ENCODE measurements around the gene LCN15.
"Not testable (repeated sequence)": the region's sequence is repeated elsewhere in the genome, so short reads cannot be mapped to it uniquely, and the experiment has no call there.

The LCN15 gene

DNA sequence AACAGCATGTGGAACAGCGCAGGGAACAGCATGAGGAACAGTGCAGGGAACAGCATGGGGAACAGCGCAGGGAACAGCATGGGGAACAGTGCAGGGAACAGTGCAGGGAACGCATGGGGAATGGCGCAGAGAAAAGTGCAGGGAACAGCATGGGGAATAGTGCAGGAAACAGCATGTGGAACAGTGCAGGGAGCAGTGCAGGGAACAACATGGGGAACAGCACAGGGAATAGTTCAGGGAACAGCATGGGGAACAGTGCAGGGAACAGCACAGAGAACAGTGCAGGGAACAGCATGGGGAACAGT lies 8.2 kb downstream of the LCN15 start:
- Histone ChIP-seq H3K4me1 (peaks cover 14% of the 10 kb centered on the region), H3K9me3 (no peaks in the 10 kb centered on the region; the same call in 1 of the 2 replicates)
- TF ChIP-seq, protein P1, sequence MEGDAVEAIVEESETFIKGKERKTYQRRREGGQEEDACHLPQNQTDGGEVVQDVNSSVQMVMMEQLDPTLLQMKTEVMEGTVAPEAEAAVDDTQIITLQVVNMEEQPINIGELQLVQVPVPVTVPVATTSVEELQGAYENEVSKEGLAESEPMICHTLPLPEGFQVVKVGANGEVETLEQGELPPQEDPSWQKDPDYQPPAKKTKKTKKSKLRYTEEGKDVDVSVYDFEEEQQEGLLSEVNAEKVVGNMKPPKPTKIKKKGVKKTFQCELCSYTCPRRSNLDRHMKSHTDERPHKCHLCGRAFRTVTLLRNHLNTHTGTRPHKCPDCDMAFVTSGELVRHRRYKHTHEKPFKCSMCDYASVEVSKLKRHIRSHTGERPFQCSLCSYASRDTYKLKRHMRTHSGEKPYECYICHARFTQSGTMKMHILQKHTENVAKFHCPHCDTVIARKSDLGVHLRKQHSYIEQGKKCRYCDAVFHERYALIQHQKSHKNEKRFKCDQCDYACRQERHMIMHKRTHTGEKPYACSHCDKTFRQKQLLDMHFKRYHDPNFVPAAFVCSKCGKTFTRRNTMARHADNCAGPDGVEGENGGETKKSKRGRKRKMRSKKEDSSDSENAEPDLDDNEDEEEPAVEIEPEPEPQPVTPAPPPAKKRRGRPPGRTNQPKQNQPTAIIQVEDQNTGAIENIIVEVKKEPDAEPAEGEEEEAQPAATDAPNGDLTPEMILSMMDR (IDR thresholded peaks at IDR 0.05; ENCODE audit: low read depth, low read length): no peak

DNA sequence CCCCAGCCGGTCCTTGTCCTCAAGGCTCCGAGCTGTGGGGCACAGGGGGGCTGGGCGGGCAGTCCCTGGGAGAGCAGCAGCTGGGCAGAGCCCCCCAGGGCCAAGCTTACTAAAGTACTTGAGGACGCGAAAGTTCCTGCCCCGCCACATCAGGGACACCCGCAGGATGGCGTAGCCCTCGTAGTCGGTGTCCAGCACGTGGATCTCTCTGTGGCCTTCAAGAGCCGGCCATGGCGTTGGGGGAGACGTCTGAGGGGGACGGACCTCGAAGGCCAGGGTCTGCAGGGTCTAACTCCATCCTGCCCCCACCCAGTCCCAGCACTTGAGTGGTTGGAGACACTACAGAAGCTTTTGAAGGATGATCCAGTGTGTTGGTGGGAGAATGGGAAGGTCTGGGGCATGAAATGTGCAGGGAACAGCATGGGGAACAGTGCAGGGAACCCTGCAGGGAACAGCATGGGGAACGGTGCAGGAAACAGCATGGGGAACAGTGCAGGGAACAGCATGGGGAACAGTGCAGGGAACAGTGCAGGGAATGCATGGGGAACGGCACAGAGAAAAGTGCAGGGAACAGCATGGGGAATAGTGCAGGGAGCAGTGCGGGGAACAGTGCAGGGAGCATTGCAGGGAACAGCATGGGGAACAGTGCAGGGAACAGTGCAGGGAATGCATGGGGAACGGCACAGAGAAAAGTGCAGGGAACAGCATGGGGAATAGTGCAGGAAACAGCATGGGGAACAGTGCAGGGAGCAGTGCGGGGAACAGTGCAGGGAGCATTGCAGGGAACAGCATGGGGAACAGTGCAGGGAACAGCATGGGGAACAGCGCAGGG lies 8.8 kb downstream of the LCN15 start:
- not testable (repeated sequence) for H3K27me3 ChIP-seq; H3K4me1 ChIP-seq; H3K36me3 ChIP-seq; H3K9me3 ChIP-seq; H3K4me3 ChIP-seq (ENCODE audit: low read depth, low read length); DNase-seq

More for the DNA sequence above, 8.2 kb downstream of the LCN15 start:
- no peaks in the 10 kb centered on the region for H3K36me3 ChIP-seq
- no peak for DNase-seq
- H3K4me3 ChIP-seq (ENCODE audit: low read depth, low read length): no peak overlapping the region
- no peaks in the 10 kb centered on the region for H3K27me3 ChIP-seq

- no peak for DNase-seq
- Histone ChIP-seq H3K9me3 (no peaks in the 10 kb centered on the region; the same call in 1 of the 2 replicates), H3K36me3 (no peaks in the 10 kb centered on the region), H3K4me1 (peaks cover 2% of the 10 kb centered on the region; the same call in 1 of the 2 replicates), H3K27me3 (no peaks in the 10 kb centered on the region), H3K4me3 (ENCODE audit: low read depth, low read length) (no peak overlapping the region)
- TF ChIP-seq, protein P1 (IDR thresholded peaks at IDR 0.05; ENCODE audit: low read depth, low read length): no peak
Observed at GRCh38 chr9:136754626-136755301, 9.6 kb downstream of the LCN15 start.

DNA sequence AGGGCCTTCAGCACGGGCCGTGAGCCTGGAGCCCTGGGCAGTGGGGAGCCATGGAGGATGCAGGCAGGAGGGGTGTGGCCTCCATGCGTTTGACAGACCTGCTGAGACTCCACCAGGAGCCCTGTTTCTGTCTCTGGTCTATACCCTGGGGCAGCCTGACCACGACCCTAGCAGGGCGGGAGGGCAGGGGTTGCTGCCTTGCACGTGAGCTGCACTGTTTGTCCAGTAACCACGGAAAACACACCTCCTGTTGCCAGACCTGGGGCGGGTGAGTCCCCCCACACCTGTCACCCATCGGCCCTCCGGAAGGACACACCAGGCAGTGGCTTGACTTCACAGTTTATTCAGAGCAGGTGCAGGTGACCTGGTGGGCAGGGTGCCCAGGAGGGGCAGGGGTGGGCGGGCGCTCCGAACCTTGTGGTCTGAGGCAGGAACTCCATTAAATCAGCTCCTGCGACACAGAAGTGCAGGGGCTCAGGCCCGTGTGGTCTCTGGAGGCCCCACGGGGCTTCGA lies 10.2 kb downstream of the LCN15 start:
- DNase-seq: no peak
- H3K4me3 ChIP-seq (ENCODE audit: low read depth, low read length): no peak overlapping the region
- no peaks in the 10 kb centered on the region; the same call in 1 of the 2 replicates for H3K9me3 ChIP-seq
- TF ChIP-seq, protein P1 (IDR thresholded peaks at IDR 0.05; ENCODE audit: low read depth, low read length): no peak
- H3K4me1 ChIP-seq: 0 out of 2 replicates have a peak, but pooled peaks cover 2% of the 10 kb centered on the region
- no peaks in the 10 kb centered on the region for H3K36me3 ChIP-seq
- H3K27me3 ChIP-seq: no peaks in the 10 kb centered on the region

DNA sequence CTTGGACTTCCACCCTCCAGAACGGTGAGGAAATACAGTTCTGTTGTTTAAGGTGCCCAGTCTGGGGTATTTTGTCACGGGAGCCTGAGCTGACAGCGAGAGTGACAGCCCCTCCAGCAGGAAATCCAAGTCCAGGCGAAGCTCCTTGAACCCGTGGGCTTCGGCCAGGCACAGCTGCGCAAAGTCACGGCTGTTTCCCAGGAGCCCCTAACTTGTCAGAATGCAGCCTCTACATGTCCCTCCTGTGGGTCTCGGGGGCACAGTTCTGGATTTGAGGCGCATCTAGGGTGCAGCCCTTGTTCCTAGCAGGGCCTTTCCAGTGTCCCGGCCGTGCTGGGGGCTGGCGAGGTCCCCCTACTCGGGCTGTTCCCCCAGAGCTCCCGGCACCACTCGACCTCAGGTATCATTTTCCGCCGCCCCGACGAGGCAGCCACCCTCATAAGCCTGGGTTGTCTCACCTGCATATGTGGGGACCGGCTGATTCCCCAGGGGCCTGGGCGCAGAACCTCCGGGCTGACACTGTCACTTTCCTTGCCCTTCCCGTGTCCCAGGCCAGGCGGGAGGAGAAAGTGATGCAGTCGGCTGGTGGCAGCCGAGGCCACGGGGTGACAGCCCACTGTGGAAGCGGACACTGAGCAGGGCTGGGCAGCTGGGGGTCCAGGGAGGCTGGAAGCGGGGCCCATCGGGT lies 10.8 kb downstream of the LCN15 start:
- no peaks in the 10 kb centered on the region; the same call in 1 of the 2 replicates for H3K9me3 ChIP-seq
- no peaks in the 10 kb centered on the region for H3K27me3 ChIP-seq
- no peaks in the 10 kb centered on the region for H3K36me3 ChIP-seq
- TF ChIP-seq, protein P1 (IDR thresholded peaks at IDR 0.05; ENCODE audit: low read depth, low read length): no peak
- DNase-seq: no peak
- H3K4me3 ChIP-seq (ENCODE audit: low read depth, low read length): no peak overlapping the region
- H3K4me1 ChIP-seq: 0 out of 2 replicates have a peak, but pooled peaks cover 2% of the 10 kb centered on the region

DNA sequence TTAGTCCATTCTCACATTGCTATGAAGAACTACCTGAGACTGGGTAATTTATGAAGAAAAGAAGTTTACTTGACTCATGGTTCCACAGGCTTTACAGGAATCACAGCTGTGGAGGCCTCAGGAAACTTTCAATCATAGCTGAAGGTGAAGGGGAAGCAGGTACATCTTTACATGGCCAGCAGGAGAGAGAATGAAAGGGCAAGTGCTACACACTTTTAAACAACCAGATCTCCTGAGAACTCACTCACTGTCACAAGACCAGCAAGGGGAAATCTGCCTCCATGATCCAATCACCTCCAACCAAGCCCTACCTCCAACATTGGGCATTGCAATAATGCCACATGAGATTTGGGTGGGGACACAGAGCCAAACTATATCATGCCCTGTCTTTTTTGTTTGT lies 12.5 kb downstream of the LCN15 start:
- H3K36me3 ChIP-seq: no peaks in the 10 kb centered on the region
- no peaks in the 10 kb centered on the region for H3K27me3 ChIP-seq
- TF ChIP-seq, protein P1 (IDR thresholded peaks at IDR 0.05; ENCODE audit: low read depth, low read length): no peak
- H3K4me3 ChIP-seq (ENCODE audit: low read depth, low read length): no peak overlapping the region
- no peaks in the 10 kb centered on the region for H3K4me1 ChIP-seq
- no peak for DNase-seq
- no peaks in the 10 kb centered on the region; the same call in 1 of the 2 replicates for H3K9me3 ChIP-seq

Data from BE2C (cell line).